ENCODE data around the gene MKI67. TPM values are rescaled to one million over a fixed set of nuclear protein-coding genes. Genes with fewer than 3 reads are reported as not detected.

The MKI67 gene
- total and polyA plus RNA-seq, 8 donors = 0.61 to 60.8 (median 7.7) TPM

- no peak for TF ChIP-seq POLR2A (IDR thresholded peaks at IDR 0.05)
- no peak for TF ChIP-seq POLR2AphosphoS5 (IDR thresholded peaks at IDR 0.05)
- TF ChIP-seq EP300 (IDR thresholded peaks at IDR 0.05) = no peak
- TF ChIP-seq CTCF (IDR thresholded peaks at IDR 0.05) = no peak
- no peak overlapping the region for H3K4me3 ChIP-seq
- H3K4me1 ChIP-seq = no peaks in the 10 kb centered on the region
- no peaks in the 10 kb centered on the region for H3K9me3 ChIP-seq
- H3K27me3 ChIP-seq = no peaks in the 10 kb centered on the region
- H3K27ac ChIP-seq = no peak overlapping the region
- DNase-seq = no peak
- intact Hi-C loops (cut with DNase I; ENCODE audit: low total_unique reads) = loop anchor here (5.0 kb wide), 1 partner anchor 55 kb away; no protein-coding TSS in a partner anchor
- WGBS, 5 donors = 51 to 73% (median 64%) methylated on average over 6 of the region's 6 CpGs
- H3K36me3 ChIP-seq = peaks cover 20 to 97% (median 82%) of the 10 kb centered on the region in 4 donors
These were observed 54.2 kb downstream of the MKI67 start for GRCh38 chr10:128072046-128072445.

GRCh38 chr10:128071417-128071782 is 54.8 kb downstream of the MKI67 start:
- WGBS, 5 donors = 68 to 89% (median 74%) methylated on average over 9 of the region's 9 CpGs
- H3K36me3 ChIP-seq = peaks cover 21 to 97% (median 82%) of the 10 kb centered on the region in 4 donors
- TF ChIP-seq POLR2A (IDR thresholded peaks at IDR 0.05) (no peak), EP300 (IDR thresholded peaks at IDR 0.05) (no peak), POLR2AphosphoS5 (IDR thresholded peaks at IDR 0.05) (no peak), CTCF (IDR thresholded peaks at IDR 0.05) (no peak)
- H3K9me3 ChIP-seq = no peaks in the 10 kb centered on the region
- intact Hi-C loops (cut with DNase I; ENCODE audit: low total_unique reads) = loop anchor here (5.0 kb wide), 1 partner anchor 54 kb away; no protein-coding TSS in a partner anchor
- H3K27me3 ChIP-seq = no peaks in the 10 kb centered on the region
- no peak overlapping the region for H3K4me3 ChIP-seq
- H3K27ac ChIP-seq = no peak overlapping the region
- H3K4me1 ChIP-seq = peaks cover 0 to under 1% (median 0%) of the 10 kb centered on the region in 4 donors
- no peak for DNase-seq

GRCh38 chr10:128070721-128071416 is 55.4 kb downstream of the MKI67 start:
- H3K9me3 ChIP-seq = no peaks in the 10 kb centered on the region
- peaks cover 0 to 6% (median 0%) of the 10 kb centered on the region in 4 donors for H3K4me1 ChIP-seq
- no peak overlapping the region for H3K4me3 ChIP-seq
- TF ChIP-seq POLR2AphosphoS5 (IDR thresholded peaks at IDR 0.05) (no peak), CTCF (IDR thresholded peaks at IDR 0.05) (no peak), EP300 (IDR thresholded peaks at IDR 0.05) (no peak), POLR2A (IDR thresholded peaks at IDR 0.05) (no peak)
- H3K27ac ChIP-seq = no peak overlapping the region
- intact Hi-C loops (cut with DNase I; ENCODE audit: low total_unique reads) = loop anchor here (5.0 kb wide), 1 partner anchor 54 kb away; no protein-coding TSS in a partner anchor
- WGBS, 5 donors = 85 to 95% (median 94%) methylated on average over 12 to 17 of the region's 17 CpGs
- peaks cover 21 to 97% (median 82%) of the 10 kb centered on the region in 4 donors for H3K36me3 ChIP-seq
- no peak for DNase-seq
- no peaks in the 10 kb centered on the region for H3K27me3 ChIP-seq

GRCh38 chr10:128070161-128070560 is 56.1 kb downstream of the MKI67 start:
- WGBS, 5 donors = 90 to 100% (median 91%) methylated on average over 9 to 10 of the region's 10 CpGs
- intact Hi-C loops (cut with DNase I; ENCODE audit: low total_unique reads) = loop anchor here (5.0 kb wide), 1 partner anchor 53 kb away; no protein-coding TSS in a partner anchor
- H3K36me3 ChIP-seq = peaks cover 21 to 96% (median 83%) of the 10 kb centered on the region in 4 donors
- H3K4me3 ChIP-seq = no peak overlapping the region
- no peak overlapping the region for H3K27ac ChIP-seq
- peaks cover 0 to 13% (median 3%) of the 10 kb centered on the region in 4 donors for H3K4me1 ChIP-seq
- DNase-seq = no peak
- no peak for TF ChIP-seq POLR2A (IDR thresholded peaks at IDR 0.05)
- TF ChIP-seq EP300 (IDR thresholded peaks at IDR 0.05) = no peak
- TF ChIP-seq POLR2AphosphoS5 (IDR thresholded peaks at IDR 0.05) = no peak
- no peak for TF ChIP-seq CTCF (IDR thresholded peaks at IDR 0.05)
- no peaks in the 10 kb centered on the region for H3K9me3 ChIP-seq
- no peaks in the 10 kb centered on the region for H3K27me3 ChIP-seq

All from stomach (tissue), 9 donors.